Measurements from ENCODE around the gene CDKAL1. TPM values are rescaled to one million over a fixed set of nuclear protein-coding genes. Genes with fewer than 3 reads are reported as not detected.

The CDKAL1 gene
- polyA plus RNA-seq, 2 of the 4 experiments (the other 2 are of a cell fraction) = 4.7 to 8.3 TPM

DNA sequence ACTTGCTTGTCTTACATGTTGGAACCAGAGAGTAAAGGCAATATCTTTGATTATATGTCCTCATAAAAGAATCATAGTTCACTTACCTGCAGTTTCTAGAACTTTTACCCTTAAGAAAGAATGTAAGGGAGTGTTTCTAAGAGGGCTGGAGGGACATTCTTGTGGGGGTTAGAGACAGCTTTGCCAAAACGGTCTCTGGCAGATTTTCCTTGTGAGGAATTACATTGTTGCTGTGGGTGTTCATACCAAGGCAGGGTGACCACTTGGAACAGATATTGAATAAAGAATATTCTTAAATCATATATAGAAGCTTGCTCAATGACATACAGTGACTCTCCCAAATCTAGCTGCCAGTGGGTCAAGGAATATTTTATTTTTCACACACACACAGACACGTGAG, 541.7 kb downstream of the CDKAL1 start:
- TF ChIP-seq RFX5 (IDR thresholded peaks at IDR 0.05) (no peak), EHMT2 (IDR thresholded peaks at IDR 0.05; ENCODE audit: low read depth) (no peak), FOXS1 (CRISPR knock-in tag; IDR thresholded peaks at IDR 0.05) (no peak), TFCP2L1 (CRISPR knock-in tag; IDR thresholded peaks at IDR 0.05) (no peak), HEYL (CRISPR knock-in tag; IDR thresholded peaks at IDR 0.05) (no peak), NPAS2 (CRISPR knock-in tag; IDR thresholded peaks at IDR 0.05; ENCODE audit: borderline replicate concordance) (no peak), JUN (IDR thresholded peaks at IDR 0.05) (no peak), CHD4 (IDR thresholded peaks at IDR 0.05; ENCODE audit: borderline replicate concordance) (no peak), POLR2A (IDR thresholded peaks at IDR 0.05; ENCODE audit: low read length) (no peak), ZC3H11A (IDR thresholded peaks at IDR 0.05) (no peak), TP53 (CRISPR knock-in tag; IDR thresholded peaks at IDR 0.05) (no peak), CBX2 (IDR thresholded peaks at IDR 0.05; ENCODE audit: borderline replicate concordance, low read depth) (no peak), RARB (CRISPR knock-in tag; IDR thresholded peaks at IDR 0.05) (no peak), RCOR1 (IDR thresholded peaks at IDR 0.05; ENCODE audit: low read depth, low read length) (no peak), CBX8 (IDR thresholded peaks at IDR 0.05) (no peak), ZNF302 (CRISPR knock-in tag; IDR thresholded peaks at IDR 0.05) (no peak)
- TF ChIP-seq, protein P1, sequence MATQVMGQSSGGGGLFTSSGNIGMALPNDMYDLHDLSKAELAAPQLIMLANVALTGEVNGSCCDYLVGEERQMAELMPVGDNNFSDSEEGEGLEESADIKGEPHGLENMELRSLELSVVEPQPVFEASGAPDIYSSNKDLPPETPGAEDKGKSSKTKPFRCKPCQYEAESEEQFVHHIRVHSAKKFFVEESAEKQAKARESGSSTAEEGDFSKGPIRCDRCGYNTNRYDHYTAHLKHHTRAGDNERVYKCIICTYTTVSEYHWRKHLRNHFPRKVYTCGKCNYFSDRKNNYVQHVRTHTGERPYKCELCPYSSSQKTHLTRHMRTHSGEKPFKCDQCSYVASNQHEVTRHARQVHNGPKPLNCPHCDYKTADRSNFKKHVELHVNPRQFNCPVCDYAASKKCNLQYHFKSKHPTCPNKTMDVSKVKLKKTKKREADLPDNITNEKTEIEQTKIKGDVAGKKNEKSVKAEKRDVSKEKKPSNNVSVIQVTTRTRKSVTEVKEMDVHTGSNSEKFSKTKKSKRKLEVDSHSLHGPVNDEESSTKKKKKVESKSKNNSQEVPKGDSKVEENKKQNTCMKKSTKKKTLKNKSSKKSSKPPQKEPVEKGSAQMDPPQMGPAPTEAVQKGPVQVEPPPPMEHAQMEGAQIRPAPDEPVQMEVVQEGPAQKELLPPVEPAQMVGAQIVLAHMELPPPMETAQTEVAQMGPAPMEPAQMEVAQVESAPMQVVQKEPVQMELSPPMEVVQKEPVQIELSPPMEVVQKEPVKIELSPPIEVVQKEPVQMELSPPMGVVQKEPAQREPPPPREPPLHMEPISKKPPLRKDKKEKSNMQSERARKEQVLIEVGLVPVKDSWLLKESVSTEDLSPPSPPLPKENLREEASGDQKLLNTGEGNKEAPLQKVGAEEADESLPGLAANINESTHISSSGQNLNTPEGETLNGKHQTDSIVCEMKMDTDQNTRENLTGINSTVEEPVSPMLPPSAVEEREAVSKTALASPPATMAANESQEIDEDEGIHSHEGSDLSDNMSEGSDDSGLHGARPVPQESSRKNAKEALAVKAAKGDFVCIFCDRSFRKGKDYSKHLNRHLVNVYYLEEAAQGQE (IDR thresholded peaks at IDR 0.05) = no peak
- TF ChIP-seq, protein P2, sequence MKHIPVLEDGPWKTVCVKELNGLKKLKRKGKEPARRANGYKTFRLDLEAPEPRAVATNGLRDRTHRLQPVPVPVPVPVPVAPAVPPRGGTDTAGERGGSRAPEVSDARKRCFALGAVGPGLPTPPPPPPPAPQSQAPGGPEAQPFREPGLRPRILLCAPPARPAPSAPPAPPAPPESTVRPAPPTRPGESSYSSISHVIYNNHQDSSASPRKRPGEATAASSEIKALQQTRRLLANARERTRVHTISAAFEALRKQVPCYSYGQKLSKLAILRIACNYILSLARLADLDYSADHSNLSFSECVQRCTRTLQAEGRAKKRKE (CRISPR knock-in tag; IDR thresholded peaks at IDR 0.05; ENCODE audit: low read depth) = no peak
- H3K27ac ChIP-seq = no peak overlapping the region
- ATAC-seq (no peak), DNase-seq (ENCODE audit: low read depth in 1 of 2, low spot score in 1 of 2) (no peak), FAIRE-seq (no peak)
- H3K4me3 ChIP-seq = no peak overlapping the region
- no peak overlapping the region for H3K4me2 ChIP-seq
- ChIA-PET POLR2A (no interaction called here), CTCF (no interaction called here)
- 82% methylated on average over 2 of the region's 2 CpGs for WGBS (ENCODE audit: missing lambda C conversion rate)
- 0 out of 3 replicates have a peak, but pooled peaks cover 6% of the 10 kb centered on the region for H3K9me3 ChIP-seq
- H3K4me1 ChIP-seq = no peaks in the 10 kb centered on the region

DNA sequence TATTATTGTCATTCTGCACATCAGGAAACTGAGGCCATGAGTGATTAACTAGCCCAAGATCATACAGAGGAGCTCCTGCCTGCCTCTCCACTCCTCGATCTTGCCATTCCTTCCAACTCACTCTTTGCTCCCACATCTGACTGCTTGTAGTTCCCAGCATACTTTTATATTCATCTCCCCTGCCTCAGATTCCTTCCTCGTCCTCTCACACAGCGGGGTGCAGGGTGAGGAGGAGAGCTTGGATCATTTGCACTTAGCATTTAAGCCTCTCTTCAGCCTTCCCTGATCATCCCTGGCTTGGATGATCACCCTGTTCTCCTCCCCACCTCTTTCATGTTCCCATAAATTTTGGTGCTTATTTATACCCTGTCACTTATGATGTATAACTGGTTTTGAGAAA, 544.2 kb downstream of the CDKAL1 start:
- ATAC-seq (no peak), FAIRE-seq (no peak), DNase-seq (ENCODE audit: low read depth in 1 of 2, low spot score in 1 of 2) (no peak)
- no peak overlapping the region for H3K4me2 ChIP-seq
- H3K4me3 ChIP-seq = no peak overlapping the region
- ChIA-PET POLR2A (no interaction called here), CTCF (no interaction called here)
- no peak overlapping the region for H3K27ac ChIP-seq
- TF ChIP-seq KDM5A (IDR thresholded peaks at IDR 0.05) (no peak), TFCP2L1 (CRISPR knock-in tag; IDR thresholded peaks at IDR 0.05) (no peak), JUN (IDR thresholded peaks at IDR 0.05) (no peak), RFX5 (IDR thresholded peaks at IDR 0.05) (no peak), HOXB5 (CRISPR knock-in tag; IDR thresholded peaks at IDR 0.05) (no peak), RCOR1 (IDR thresholded peaks at IDR 0.05; ENCODE audit: low read depth, low read length) (no peak), ZNF302 (CRISPR knock-in tag; IDR thresholded peaks at IDR 0.05) (no peak), EP300 (IDR thresholded peaks at IDR 0.05) (no peak), NFE2L2 (conservative IDR thresholded peaks at IDR 0.05; ENCODE audit: low read length) (no peak), HEYL (CRISPR knock-in tag; IDR thresholded peaks at IDR 0.05) (no peak)
- TF ChIP-seq, protein P3, sequence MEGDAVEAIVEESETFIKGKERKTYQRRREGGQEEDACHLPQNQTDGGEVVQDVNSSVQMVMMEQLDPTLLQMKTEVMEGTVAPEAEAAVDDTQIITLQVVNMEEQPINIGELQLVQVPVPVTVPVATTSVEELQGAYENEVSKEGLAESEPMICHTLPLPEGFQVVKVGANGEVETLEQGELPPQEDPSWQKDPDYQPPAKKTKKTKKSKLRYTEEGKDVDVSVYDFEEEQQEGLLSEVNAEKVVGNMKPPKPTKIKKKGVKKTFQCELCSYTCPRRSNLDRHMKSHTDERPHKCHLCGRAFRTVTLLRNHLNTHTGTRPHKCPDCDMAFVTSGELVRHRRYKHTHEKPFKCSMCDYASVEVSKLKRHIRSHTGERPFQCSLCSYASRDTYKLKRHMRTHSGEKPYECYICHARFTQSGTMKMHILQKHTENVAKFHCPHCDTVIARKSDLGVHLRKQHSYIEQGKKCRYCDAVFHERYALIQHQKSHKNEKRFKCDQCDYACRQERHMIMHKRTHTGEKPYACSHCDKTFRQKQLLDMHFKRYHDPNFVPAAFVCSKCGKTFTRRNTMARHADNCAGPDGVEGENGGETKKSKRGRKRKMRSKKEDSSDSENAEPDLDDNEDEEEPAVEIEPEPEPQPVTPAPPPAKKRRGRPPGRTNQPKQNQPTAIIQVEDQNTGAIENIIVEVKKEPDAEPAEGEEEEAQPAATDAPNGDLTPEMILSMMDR (IDR thresholded peaks at IDR 0.05) = no peak
- 87% methylated on average over 3 of the region's 3 CpGs for WGBS (ENCODE audit: missing lambda C conversion rate)
- H3K9me3 ChIP-seq = 0 out of 3 replicates have a peak, but pooled peaks cover 4% of the 10 kb centered on the region
- no peaks in the 10 kb centered on the region for H3K4me1 ChIP-seq
